ENCODE measurements around the gene CXCR3.
"Not testable (repeated sequence)": the region's sequence is repeated elsewhere in the genome, so short reads cannot be mapped to it uniquely, and the experiment has no call there.

The CXCR3 gene

DNA sequence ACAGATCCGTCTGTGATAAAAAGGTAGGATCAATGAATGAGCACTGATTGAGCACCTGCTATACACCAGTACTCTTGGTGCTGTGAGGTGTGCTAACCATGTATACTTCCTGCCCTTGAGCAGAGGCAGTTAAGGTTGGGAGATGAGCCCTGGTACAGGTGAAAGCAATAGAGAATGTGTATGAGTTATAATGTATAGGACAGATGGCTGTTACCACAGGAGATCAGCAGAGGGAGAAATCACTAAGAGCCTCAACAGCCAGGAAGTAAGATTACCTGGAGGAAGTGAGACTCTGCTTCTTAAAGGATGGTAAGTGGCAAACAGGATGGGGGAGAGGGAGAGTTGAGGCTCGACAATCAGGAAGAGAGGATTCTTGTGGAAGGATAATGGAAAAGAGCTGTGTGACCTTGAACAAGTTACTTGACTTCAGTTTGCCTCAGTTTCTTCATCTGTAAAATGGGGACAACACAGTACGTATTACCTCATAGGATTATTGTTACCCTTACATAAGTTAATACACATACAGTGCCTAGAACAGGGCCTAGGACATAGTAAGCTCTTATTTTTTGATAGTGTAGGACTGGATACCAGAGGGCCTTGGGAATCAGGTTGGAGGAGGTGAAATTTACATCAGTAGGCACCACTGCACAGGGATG lies 9.1 kb downstream of the CXCR3 start:
- no peak for DNase-seq (ENCODE audit: low read depth)

DNA sequence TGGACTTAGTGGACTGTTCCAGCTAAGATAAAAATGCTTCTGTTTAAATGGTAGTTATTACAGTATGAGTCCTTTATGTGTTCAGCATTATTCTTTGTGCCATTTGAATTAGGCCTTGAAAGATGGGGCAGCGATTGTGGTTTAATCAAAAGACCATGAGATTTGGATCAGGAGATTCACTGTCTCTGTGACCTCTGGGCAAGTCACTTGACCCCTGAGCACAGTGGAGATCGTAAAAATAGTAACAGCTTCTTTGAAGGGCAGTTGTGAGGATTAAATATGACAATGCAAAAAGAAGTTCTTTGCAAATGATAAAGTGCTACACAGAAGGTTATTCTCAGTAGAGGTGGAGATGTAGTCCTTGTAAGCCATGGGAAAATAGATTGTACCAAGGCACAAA lies 10.8 kb downstream of the CXCR3 start:
- no peak for DNase-seq (ENCODE audit: low read depth)

DNA sequence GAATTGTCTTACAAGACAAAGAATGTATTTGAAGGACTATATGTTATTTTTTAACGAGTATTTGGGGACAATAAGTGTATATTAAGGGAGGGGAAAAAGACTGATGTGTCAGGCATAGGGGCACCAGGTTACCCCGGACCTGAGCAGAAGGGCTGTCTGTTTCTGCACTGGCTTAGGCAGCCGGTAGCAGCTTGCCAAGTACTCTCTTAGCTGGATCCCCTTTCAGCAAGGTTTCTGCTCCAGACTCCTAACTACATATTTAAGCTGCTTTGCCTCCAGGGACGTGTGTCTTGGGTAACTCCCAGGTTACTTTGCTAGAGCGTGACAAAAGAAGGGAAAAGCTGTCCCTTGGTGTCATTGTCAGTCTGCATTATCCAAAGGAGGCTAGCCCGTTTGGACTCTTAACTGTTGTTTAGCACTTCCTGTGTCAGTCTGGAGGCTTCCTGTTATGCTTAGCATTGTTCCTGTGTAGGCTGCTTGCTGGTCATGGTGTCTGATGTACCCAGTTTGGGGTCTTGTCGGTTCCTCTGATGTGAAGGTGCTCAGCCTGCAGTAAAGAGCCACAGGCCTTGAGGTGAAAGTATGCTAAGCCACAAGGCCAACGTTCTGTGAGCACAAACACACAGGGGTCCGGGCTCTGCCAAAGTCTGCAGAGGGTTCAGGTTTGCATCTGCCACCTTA lies 11.6 kb downstream of the CXCR3 start:
- peak; percentile 34 for DNase-seq (ENCODE audit: low read depth)

DNA sequence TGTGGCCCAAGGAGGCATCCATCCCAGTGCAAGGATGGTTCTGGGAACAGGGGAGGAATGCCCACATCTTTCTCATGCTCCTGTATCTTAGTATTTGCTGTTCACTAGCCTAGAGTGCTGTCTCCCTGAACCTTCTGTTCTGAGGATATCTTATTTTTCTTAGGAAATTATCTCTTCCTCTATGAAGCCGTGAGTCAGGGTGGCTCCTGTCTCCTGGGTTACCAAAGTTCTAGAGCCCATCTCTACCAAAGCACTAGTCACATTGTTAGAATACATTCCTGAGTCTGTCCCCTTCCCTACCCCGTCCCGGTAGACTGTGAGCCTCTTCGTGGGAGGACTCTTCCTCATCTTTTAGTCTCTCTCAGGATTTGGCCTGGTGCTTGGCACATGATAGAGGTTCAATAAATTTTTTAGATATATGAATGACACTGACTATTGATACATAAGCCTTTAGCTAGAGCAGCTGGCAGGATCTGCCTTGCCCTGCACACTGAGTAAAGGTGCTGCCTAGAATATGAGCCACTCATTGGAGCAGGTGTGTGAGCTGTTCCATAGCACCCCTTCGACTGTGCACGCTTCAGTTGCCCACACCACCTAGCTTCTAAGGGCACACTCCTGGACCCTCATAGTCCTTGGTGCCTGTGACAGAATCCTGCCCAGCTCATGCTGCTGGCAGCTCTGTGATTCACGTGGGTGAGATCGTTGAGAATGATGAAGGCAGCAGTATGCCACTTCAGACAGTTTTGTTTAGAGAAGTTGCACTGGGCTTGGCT lies 13.3 kb downstream of the CXCR3 start:
- DNase-seq (ENCODE audit: low read depth): no peak

DNA sequence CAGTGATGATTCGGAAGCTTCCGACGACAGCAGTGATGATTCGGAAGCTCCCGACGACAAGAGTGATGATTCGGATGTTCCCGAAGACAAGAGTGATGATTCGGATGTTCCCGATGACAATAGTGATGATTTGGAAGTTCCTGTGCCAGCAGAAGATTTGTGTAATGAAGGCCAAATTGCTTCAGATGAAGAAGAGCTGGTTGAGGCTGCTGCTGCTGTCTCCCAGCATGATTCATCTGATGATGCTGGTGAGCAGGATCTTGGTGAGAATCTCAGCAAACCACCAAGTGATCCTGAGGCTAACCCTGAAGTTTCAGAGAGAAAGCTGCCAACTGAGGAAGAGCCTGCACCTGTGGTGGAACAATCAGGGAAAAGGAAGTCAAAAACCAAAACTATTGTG lies 14.2 kb downstream of the CXCR3 start:
- DNase-seq (ENCODE audit: low read depth): no peak

DNA sequence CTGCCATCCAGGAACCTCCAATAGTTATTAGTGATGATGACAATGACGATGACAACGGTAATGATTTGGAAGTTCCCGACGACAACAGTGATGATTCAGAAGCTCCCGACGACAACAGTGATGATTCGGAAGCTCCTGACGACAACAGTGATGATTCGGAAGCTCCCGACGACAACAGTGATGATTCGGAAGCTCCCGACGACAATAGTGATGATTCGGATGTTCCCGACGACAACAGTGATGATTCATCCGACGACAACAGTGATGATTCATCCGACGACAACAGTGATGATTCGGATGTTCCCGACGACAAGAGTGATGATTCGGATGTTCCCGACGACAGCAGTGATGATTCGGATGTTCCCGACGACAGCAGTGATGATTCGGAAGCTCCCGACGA lies 14.7 kb downstream of the CXCR3 start:
- DNase-seq (ENCODE audit: low read depth): no peak

DNA sequence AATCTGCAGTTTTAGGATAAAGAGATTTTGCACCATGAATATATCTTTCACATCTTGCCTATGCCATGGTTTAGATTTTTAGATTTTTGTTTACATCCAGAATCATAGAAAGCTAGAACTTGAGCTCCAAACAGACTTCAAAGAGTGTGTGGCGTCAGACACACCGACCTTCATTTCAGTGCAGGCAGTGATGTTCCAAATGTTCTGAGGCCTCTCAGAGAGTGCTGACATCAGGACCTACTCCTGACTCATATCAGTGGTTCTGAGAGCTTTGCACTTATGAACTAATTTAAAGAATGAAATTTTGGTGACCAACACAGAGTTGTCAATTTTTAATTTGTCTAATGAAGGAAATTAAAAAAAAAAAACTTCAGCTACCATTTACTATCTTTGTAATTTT lies 18.3 kb downstream of the CXCR3 start:
- no peak for DNase-seq (ENCODE audit: low read depth)

DNA sequence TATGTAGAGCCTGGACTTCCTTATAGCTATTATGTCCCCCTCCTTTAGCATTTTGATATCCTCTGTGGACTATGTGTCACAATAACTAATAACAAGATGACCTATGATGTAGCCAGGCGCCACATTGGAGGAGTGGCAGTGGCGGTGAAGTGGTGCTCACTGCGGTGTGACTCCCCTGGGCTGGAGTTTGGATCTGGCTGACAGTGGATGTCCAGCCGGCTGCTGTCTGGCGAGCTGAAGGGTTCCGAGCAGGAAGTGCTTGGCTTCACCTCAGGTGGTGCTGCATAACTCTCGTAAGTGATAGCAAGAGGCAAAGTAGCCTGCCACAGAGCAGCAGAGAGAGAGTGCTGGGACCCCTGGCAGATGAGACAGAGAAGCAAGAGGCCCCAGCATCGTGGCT lies 25.1 kb downstream of the CXCR3 start:
- DNase-seq (ENCODE audit: low read depth): not testable (repeated sequence)

DNA sequence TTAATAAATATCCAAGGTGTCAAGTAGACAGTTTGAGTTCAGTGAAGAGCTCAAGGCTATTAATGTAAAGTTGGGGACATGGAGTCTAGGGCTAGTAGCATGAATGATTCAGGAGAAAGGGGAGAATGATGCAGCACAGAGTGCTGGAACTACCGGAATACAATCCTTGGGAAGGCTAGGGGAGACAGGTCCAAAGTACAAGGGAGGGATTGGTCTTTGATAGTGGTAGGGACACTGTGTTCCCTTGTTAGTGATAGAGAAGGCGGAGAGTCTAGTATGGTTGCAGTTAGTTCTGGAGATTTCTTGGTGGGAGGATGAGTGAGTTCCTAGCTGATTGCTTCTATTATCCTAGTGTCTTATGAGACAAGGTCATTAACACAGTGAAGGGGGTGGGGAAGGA lies 31.4 kb downstream of the CXCR3 start:
- no peak for DNase-seq (ENCODE audit: low read depth)

DNA sequence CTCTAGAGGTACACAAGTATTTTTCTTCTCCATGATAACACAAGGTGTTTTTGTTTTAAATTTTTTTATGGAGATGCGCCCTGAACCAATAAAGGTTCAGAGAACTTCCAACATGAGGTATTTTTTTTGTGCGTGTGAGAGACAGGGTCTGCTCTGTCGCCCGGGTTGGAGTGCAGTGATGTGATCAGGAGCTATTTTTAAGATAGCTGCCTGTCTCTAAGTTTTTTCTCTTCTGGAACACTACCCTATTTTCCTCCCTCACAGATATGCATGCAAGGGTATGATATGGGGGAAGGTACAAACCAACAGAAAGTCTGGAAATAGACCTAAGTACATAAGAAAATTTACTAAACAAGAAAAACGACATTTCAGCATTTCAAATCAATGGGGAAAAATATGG lies 37.1 kb downstream of the CXCR3 start:
- DNase-seq (ENCODE audit: low read depth): no peak

DNA sequence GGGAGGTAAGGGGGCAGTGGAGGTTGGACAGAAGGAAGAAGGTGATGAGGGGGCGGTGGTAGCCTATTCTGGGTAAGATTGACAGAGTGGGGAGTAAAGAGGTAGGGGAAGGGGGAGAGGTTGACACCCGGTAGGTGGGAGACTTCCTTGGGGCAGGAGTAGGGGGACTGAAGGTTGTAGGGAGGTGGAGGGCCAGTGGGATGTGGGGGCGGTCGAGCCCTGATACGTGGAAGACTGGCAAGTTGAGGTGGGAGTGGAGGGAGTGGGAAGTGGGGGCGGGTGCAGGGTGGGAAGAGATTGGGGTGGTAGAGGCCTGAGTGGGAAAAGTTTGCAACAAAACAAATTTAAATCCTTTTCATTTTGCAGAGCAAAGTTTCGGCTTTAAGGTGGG lies 38.3 kb downstream of the CXCR3 start:
- DNase-seq (ENCODE audit: low read depth): no peak

DNA sequence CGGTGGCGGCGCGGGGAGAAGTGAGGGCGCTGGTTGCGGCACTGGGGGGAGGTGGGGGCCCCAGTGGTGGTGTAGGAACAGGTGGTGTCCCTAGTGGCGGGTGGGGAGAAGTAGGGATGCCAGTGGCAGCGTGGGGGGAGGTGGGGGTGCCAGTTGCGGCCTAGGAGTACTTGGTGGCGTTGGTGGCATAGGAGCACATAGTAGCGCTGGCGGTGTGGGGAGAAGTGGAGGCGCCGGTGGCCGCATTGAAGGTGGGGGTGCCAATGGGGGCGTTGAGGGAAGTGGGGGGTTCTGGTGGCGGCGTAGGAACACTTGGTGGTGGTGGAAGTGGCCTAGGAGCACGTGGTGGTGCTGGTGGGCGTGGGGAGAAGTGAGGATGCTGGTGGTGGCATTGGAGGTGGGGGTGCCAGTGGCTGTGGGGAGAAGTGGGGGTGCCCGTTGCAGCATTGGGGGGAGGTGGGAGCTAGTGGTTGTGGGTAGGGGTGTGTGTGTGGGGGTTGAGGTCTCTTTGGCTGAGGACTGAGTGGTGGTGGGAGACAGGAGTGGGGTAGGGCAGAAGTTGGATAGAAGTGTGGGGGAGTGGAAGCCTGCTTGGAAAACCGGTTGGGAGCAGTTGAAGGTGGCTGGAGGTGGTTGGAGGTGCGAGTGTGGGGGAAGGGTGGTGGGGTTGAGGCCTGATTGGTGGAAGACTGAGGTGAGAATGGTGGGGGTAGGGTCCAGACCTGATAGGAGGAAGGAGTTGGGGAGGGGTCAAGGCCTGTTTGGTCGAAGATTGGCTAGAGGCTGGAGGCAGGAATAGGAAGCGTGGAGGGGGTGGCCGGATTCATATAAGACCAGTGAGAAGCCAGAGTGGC lies 38.9 kb downstream of the CXCR3 start:
- no peak for DNase-seq (ENCODE audit: low read depth)

DNA sequence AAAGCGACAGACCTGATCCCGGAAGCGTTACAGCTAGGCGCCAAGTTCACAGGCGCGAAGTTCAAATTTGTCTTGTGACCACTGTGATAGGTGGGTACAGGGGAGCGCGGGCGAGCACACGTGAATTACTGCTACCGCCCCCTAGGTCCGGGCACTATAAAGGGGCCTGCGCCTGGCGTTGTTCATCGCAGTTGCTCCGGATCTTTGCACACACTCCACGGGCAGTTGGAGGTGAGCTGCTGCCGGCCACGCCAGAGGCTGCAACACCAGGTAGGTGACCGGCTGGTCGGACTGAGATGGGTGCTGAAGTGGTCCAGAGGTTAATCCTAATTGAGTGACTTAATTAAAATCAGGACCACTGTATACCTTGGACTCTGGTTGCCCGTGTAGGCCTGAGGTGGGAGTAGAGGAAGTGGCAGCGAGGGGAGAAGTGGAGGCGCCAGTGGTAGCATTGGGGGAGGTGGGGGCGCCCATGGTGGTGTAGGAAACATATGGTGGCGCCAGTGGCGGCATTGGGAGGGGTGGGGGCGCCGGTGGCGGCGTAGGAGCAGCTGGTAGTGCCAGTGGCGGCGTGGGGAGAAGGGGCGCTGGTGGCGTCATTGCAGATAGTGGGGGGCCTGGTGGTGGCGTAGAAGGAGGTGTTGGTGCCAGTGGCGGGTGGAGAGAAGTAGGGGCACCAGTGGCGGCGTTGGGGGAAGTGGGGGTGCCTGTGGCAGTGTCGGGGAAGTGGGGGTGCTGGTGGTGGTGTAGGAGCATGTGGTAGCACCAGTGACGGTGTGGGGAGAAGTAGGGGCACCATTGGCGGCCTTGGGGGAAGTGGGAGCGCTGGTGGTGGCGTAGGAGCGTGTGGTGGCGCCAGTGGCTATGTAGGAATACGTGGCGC lies 39.8 kb downstream of the CXCR3 start, which contains the start of gene GCNA:
Gene GCNA (plus strand): TSS at position 185 of the 883 bp plus-strand sequence. CDS start 2,385 bp downstream, outside the sequence.
- no peak for DNase-seq (ENCODE audit: low read depth)

DNA sequence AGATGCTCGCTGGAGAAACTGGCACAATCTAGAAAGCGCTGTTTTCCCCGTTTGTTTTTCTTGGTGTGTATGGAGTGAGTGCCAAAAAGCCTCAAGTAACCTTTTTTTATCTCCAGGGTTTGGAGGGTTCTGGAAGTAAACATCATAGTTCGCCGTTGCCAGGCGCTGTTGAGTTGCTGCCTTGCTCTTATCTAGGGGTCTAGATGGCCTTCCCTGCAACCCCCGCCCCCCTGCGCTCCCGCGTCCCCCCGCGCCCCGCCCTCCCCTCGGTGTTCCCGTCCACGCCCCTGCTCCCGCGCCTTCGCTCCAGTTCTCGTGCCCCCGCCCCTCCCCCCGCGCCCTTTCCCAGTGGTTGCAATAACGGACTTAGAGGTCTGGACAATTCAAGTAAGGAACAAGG lies 40.6 kb downstream of the CXCR3 start:
- DNase-seq (ENCODE audit: low read depth): no peak

DNA sequence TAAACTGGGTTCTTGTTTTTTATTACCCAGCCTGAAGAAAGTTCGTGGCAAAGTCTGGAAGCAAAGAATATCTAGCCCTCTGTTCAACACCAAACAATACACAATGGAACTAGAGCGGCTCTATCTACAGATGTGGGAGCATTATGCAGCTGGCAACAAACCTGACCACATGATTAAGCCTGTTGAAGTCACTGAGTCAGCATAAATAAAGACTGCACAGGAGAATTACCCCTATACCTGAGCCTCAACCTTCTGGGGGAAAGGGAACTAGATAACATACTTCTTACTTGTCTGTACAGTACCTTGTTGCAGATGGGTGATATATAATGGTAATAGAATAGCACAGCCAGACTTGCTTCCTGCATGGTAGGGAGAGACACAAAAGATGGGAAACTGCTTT lies 44.7 kb downstream of the CXCR3 start:
- no peak for DNase-seq (ENCODE audit: low read depth)

DNA sequence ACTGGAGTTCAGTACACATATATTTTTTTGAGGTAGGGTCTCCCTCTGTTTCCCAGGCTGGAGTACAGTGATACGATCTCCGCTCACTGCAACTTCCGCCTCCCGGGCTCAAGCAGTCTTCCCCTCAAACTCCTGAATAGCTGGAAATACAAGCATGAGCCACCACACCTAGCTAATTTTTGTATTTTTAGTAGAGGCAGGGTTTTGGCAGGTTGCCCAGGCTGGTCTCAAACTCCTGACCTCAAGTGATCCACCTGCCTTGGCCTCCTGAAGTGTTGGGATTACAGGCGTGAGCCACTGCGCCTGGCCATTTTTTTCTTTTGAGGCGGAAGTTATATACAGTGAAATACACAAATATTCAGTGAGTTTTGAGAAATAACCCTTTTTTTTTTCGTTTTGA lies 46.9 kb downstream of the CXCR3 start:
- DNase-seq (ENCODE audit: low read depth): not testable (repeated sequence)

Measured in activated gamma-delta T cell treated with anti-CD3 and anti-CD28 coated beads, Interleukin-2, amount 50 U/mL, for 16 hours (primary cell).